ENCODE measurements around the gene RRP8. TPM values are rescaled to one million over a fixed set of nuclear protein-coding genes. Genes with fewer than 3 reads are reported as not detected.

The RRP8 gene
- total and polyA plus RNA-seq, 2 donors (not counting 1 experiment from before 2014, with no cell fraction given): 8.6 to 29.4 TPM

DNA sequence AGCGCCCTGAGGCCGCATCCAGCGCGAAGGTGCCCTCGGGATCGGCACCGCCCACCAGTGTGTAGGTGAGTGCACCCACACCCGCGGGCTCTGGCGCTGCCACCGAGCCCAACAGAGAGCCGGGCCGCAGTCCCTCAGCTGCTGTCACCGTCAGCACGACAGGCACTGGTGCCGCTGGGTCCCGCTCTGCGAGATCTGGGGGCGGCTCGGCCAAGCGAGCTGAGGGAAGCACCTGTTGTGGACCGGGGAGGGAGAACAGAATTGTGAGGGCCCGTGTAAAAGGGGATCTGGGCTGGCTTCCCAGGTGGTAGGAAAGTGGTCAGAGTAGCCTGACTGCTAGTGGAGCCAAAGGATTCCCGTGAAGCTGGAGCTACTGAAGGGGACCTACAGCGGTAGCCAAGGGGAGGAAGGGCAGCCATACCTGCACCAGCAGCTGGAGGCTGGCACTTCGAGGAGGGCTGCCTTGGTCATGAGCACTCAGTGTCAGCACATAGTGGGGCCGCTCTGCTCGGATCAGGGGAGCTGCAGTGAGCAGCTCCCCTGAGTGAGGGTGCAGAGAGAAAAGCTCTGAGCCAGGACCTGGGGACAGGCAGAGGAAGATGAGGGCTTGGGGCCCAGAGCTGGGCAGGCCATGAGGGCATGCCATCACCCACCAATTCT, 27.3 kb upstream of the RRP8 start:
- H3K4me3 Mint-ChIP-seq: no peak overlapping the region
- Histone ChIP-seq H3K27ac (ENCODE audit: low read length in 2 of 2) (no peak overlapping the region), H2AFZ (ENCODE audit: insufficient read depth, low read depth, low read length, poor library complexity, severe bottlenecking) (no peak overlapping the region), H3K79me2 (ENCODE audit: control insufficient read depth, insufficient read depth, low read length) (no peaks in the 10 kb centered on the region), H3K9me3 (ENCODE audit: control extremely low read depth in 1 of 3, control insufficient read depth in 2 of 3, insufficient read depth in 1 of 3, low read length in 2 of 3) (no peaks in the 10 kb centered on the region), H3K4me1 (ENCODE audit: control insufficient read depth in 2 of 2, insufficient read depth in 2 of 2, low read length in 2 of 2) (peaks cover 11 to 15% of the 10 kb centered on the region in 2 donors), H3K36me3 (replicated peaks in 1 of 2; ENCODE audit: control extremely low read depth in 1 of 2, control insufficient read depth in 1 of 2, extremely low read depth in 1 of 2, insufficient read depth in 2 of 2, low read length in 1 of 2) (no peaks in the 10 kb centered on the region), H3K4me3 (ENCODE audit: control extremely low read depth in 1 of 5, extremely low read depth in 1 of 5, insufficient read depth in 1 of 5, low read depth in 2 of 5, low read length in 4 of 5) (no peak overlapping the region), H3K27me3 (replicated peaks in 1 of 4; ENCODE audit: control extremely low read depth in 1 of 4, control insufficient read depth in 3 of 4, insufficient read depth in 4 of 4, low read length in 3 of 4) (no peaks in the 10 kb centered on the region), H3K4me2 (replicated peaks; ENCODE audit: low read depth, low read length, poor library complexity, severe bottlenecking) (no peak overlapping the region), H3K9ac (ENCODE audit: low read length) (no peak overlapping the region), H4K20me1 (ENCODE audit: control insufficient read depth, insufficient read depth, low read length, poor library complexity, severe bottlenecking) (no peaks in the 10 kb centered on the region)
- DNase-seq: no peak
- H3K27me3 Mint-ChIP-seq: no peaks in the 10 kb centered on the region
- no peaks in the 10 kb centered on the region for H3K9me3 Mint-ChIP-seq (ENCODE audit: insufficient read depth)
- no peak overlapping the region for H3K27ac Mint-ChIP-seq
- intact Hi-C loops (cut with micrococcal nuclease): no loop called here
- POLR2A ChIA-PET: no interaction called here
- ATAC-seq (ENCODE audit: low read depth): no peak
- 96% methylated on average over 28 of the region's 28 CpGs for WGBS (ENCODE audit: insufficient coverage)
- CTCF ChIA-PET: interaction anchor here (0.5 to 1.4 kb wide), 4 partner anchors 12 to 126 kb away, joined by 3 read pairs; partner anchors contain the start of gene MRPL17
- H3K4me1 Mint-ChIP-seq: peaks cover 22% of the 10 kb centered on the region
- TF ChIP-seq EZH2 (IDR thresholded peaks at IDR 0.05; ENCODE audit: borderline replicate concordance, insufficient read depth, low read depth, low read length, poor library complexity, severe bottlenecking) (no peak), CTCF (IDR thresholded peaks at IDR 0.05) (no peak)

DNA sequence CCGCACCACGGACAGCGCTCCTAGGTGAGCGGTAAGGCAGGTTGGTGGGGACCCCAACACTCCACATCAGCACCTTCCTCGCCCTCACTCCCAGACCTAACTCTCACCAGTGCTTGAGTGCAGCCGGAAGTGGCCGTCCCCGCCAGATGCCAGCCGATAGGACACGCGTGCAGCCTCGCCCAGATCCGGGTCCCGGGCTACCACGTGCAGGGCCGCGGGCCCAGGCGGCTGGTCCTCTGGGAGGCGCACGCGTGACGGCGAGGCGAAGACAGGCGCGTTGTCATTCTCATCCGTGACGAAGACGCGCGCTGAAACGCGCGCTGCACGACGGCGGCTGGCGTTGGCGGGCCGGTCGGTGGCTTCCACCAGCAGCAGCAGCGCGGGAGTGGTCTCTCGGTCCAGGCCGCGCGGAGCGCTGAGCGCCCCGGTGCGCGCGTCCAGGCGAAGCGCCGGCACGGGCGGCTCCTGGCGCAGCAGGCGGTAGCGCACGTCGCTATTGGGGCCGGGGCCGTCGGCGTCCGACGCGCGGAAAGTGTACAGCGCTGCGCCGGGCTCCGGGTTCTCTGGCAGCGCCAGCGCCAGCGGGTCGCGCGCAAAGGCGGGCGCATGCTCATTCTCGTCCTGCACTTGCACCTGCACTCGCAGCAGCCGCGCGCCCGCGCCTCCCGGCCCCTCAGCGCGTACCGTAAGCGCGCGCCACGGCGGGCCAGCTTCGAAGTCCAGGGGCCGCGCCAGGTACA, 26.6 kb upstream of the RRP8 start:
- no peaks in the 10 kb centered on the region for H4K20me1 ChIP-seq (ENCODE audit: control insufficient read depth, insufficient read depth, low read length, poor library complexity, severe bottlenecking)
- H3K27me3 ChIP-seq (replicated peaks in 1 of 4; ENCODE audit: control extremely low read depth in 1 of 4, control insufficient read depth in 3 of 4, insufficient read depth in 4 of 4, low read length in 3 of 4): no peaks in the 10 kb centered on the region
- Mint-ChIP-seq H3K27me3 (no peaks in the 10 kb centered on the region), H3K4me3 (no peak overlapping the region), H3K27ac (no peak overlapping the region), H3K9me3 (ENCODE audit: insufficient read depth) (no peaks in the 10 kb centered on the region), H3K4me1 (peaks cover 22% of the 10 kb centered on the region)
- TF ChIP-seq CTCF (IDR thresholded peaks at IDR 0.05): no peak
- no peak for TF ChIP-seq EZH2 (IDR thresholded peaks at IDR 0.05; ENCODE audit: borderline replicate concordance, insufficient read depth, low read depth, low read length, poor library complexity, severe bottlenecking)
- POLR2A ChIA-PET: no interaction called here
- H2AFZ ChIP-seq (ENCODE audit: insufficient read depth, low read depth, low read length, poor library complexity, severe bottlenecking): no peak overlapping the region
- no peak overlapping the region for H3K9ac ChIP-seq (ENCODE audit: low read length)
- H3K36me3 ChIP-seq (replicated peaks in 1 of 2; ENCODE audit: control extremely low read depth in 1 of 2, control insufficient read depth in 1 of 2, extremely low read depth in 1 of 2, insufficient read depth in 2 of 2, low read length in 1 of 2): no peaks in the 10 kb centered on the region
- H3K4me1 ChIP-seq (ENCODE audit: control insufficient read depth in 2 of 2, insufficient read depth in 2 of 2, low read length in 2 of 2): peaks cover 8 to 15% of the 10 kb centered on the region in 2 donors
- H3K27ac ChIP-seq (ENCODE audit: low read length in 2 of 2): no peak overlapping the region
- no peak overlapping the region for H3K4me3 ChIP-seq (ENCODE audit: control extremely low read depth in 1 of 5, extremely low read depth in 1 of 5, insufficient read depth in 1 of 5, low read depth in 2 of 5, low read length in 4 of 5)
- WGBS (ENCODE audit: insufficient coverage): 98% methylated on average over 102 of the region's 102 CpGs
- DNase-seq: no peak
- H3K79me2 ChIP-seq (ENCODE audit: control insufficient read depth, insufficient read depth, low read length): no peaks in the 10 kb centered on the region
- intact Hi-C loops (cut with micrococcal nuclease): no loop called here
- ATAC-seq (ENCODE audit: low read depth): no peak
- H3K9me3 ChIP-seq (ENCODE audit: control extremely low read depth in 1 of 3, control insufficient read depth in 2 of 3, insufficient read depth in 1 of 3, low read length in 2 of 3): no peaks in the 10 kb centered on the region
- CTCF ChIA-PET: no interaction called here
- no peak overlapping the region for H3K4me2 ChIP-seq (replicated peaks; ENCODE audit: low read depth, low read length, poor library complexity, severe bottlenecking)

Measured in B cell (primary cell).